CD14-positive monocyte (primary cell): ENCODE data around the gene FIBCD1. TPM values are rescaled to one million over a fixed set of nuclear protein-coding genes. Genes with fewer than 3 reads are reported as not detected.

ENCODE experiments used
- DNase-seq, 3 donors: peaks; one replicate each; pipeline ENCODE4 v3.0.0-alpha.2; 2011 to 2022
- H2AFZ ChIP-seq: 2 replicates; pipeline ENCODE4 v1.6.0; 2012; ENCODE audit warnings: mild to moderate bottlenecking, low read depth, low read length, inconsistent platforms; ENCODE audit not compliant: insufficient read depth, poor library complexity, severe bottlenecking
- H3K27ac ChIP-seq, 2 donors: 1 replicate in 1 of 2; 2 replicates in 1 of 2; pipeline ENCODE4 v1.5.1; 2012 to 2013; ENCODE audit warnings: low read length in 2 of 2, control low read depth in 1 of 2, inconsistent platforms in 1 of 2, low read depth in 1 of 2, mild to moderate bottlenecking in 1 of 2
- H3K27me3 ChIP-seq, 2 donors: one replicate each; pipeline versions ENCODE4 v1.6.0 to v1.6.1; 2011 to 2013; ENCODE audit warnings: low read length in 2 of 2; ENCODE audit not compliant: control insufficient read depth in 2 of 2, insufficient read depth in 2 of 2
- H3K36me3 ChIP-seq, 2 donors: replicated peaks in 1 of 2; 1 replicate in 1 of 2; 2 replicates in 1 of 2; pipeline versions ENCODE4 v1.5.1 to v1.6.1; 2012 to 2013; ENCODE audit warnings: low read length in 2 of 2, control low read depth in 1 of 2, inconsistent platforms in 1 of 2, mild to moderate bottlenecking in 1 of 2; ENCODE audit not compliant: insufficient read depth in 2 of 2, control insufficient read depth in 1 of 2
- H3K4me1 ChIP-seq, 2 donors: 1 replicate in 1 of 2; 2 replicates in 1 of 2; pipeline versions ENCODE4 v1.5.1 to v1.6.1; 2012 to 2013; ENCODE audit warnings: low read length in 2 of 2, control low read depth in 1 of 2, inconsistent platforms in 1 of 2, mild to moderate bottlenecking in 1 of 2, moderate library complexity in 1 of 2; ENCODE audit not compliant: insufficient read depth in 2 of 2, control insufficient read depth in 1 of 2
- H3K4me2 ChIP-seq: replicated peaks from 2 replicates; pipeline ENCODE3; 2012; ENCODE audit warnings: low read length, moderate library complexity, mild to moderate bottlenecking; ENCODE audit not compliant: poor library complexity, severe bottlenecking; ENCODE audit errors: extremely low read depth
- H3K4me3 ChIP-seq, 3 experiments: fragments of 200-600 bp in 1 of 3; sonication (generic) in 1 of 3; replicated peaks in 1 of 3; 1 replicate in 2 of 3; 2 replicates in 1 of 3; pipeline ENCODE4 v1.5.1; 2011 to 2013; ENCODE audit warnings: low read length in 3 of 3, mild to moderate bottlenecking in 3 of 3, control low read depth in 2 of 3, low read depth in 2 of 3, inconsistent platforms in 1 of 3, moderate library complexity in 1 of 3
- H3K79me2 ChIP-seq: 2 replicates; pipeline ENCODE4 v1.6.0; 2012; ENCODE audit warnings: mild to moderate bottlenecking, control low read depth, inconsistent platforms, low read length, moderate library complexity; ENCODE audit not compliant: insufficient read depth
- H3K9ac ChIP-seq: 2 replicates; pipeline ENCODE4 v1.6.0; 2017; ENCODE audit warnings: low read length, mild to moderate bottlenecking; ENCODE audit not compliant: insufficient read depth, poor library complexity, severe bottlenecking
- H3K9me3 ChIP-seq, 2 donors: replicated peaks in 1 of 2; 1 replicate in 1 of 2; 2 replicates in 1 of 2; pipeline versions ENCODE4 v1.5.1 to v1.6.1; 2012 to 2013; ENCODE audit warnings: low read length in 2 of 2, control low read depth in 1 of 2; ENCODE audit not compliant: control insufficient read depth in 1 of 2, insufficient read depth in 1 of 2
- H4K20me1 ChIP-seq: 2 replicates; pipeline ENCODE4 v1.6.0; 2012; ENCODE audit warnings: mild to moderate bottlenecking, low read length, control low read depth, moderate library complexity; ENCODE audit not compliant: insufficient read depth
- H3K27ac Mint-ChIP-seq, 7 donors: one replicate each; pipeline ENCODE4 v1.8.0; 2020; ENCODE audit warnings: mild to moderate bottlenecking in 7 of 7, mixed read lengths in 7 of 7, moderate library complexity in 6 of 7, inconsistent platforms in 2 of 7
- H3K27me3 Mint-ChIP-seq, 3 donors: one replicate each; pipeline ENCODE4 v1.8.0; 2021 to 2022; ENCODE audit warnings: low read depth in 3 of 3, mild to moderate bottlenecking in 3 of 3, mixed read lengths in 3 of 3, moderate library complexity in 3 of 3, inconsistent platforms in 1 of 3
- H3K36me3 Mint-ChIP-seq, 2 donors: one replicate each; pipeline ENCODE4 v1.8.0; 2020; ENCODE audit warnings: mixed read lengths in 2 of 2, inconsistent platforms in 1 of 2, mild to moderate bottlenecking in 1 of 2
- H3K4me1 Mint-ChIP-seq: one replicate; pipeline ENCODE4 v1.8.0; 2020; ENCODE audit warnings: mild to moderate bottlenecking, mixed read lengths
- H3K4me3 Mint-ChIP-seq, 2 donors: one replicate each; pipeline ENCODE4 v1.8.0; 2020; ENCODE audit warnings: mild to moderate bottlenecking in 2 of 2, mixed read lengths in 2 of 2, moderate library complexity in 1 of 2
- H3K9me3 Mint-ChIP-seq, 7 donors: one replicate each; pipeline ENCODE4 v1.8.0; 2020 to 2022; ENCODE audit warnings: mixed read lengths in 7 of 7, mild to moderate bottlenecking in 6 of 7, moderate library complexity in 6 of 7, inconsistent platforms in 2 of 7
- WGBS: methylation state at CpG from one replicate; pipeline ENCODE4 v1.1.5; 2013; ENCODE audit warnings: missing lambda C conversion rate; ENCODE audit not compliant: insufficient coverage; 5-methylcytosine and 5-hydroxymethylcytosine counted together
- intact Hi-C, 2 donors: fragments of 100-400 bp; cut with micrococcal nuclease; formaldehyde crosslinking; loops; one replicate each; pipeline versions ENCODE4 v1.15.0 to v1.15.1; 2023
- polyA plus RNA-seq, 3 donors: library from polyadenylated mRNA; depleted of rRNA in 1 of 3; unstranded in 2 of 3; stranded (reverse) in 1 of 3; fragments of 300-500 nt in 2 of 3; fragments of >200 nt in 1 of 3; fragmentation: Illumina TruSeq in 2 of 3; gene quantifications; 1 replicate in 2 of 3; 2 replicates in 1 of 3; pipeline ENCODE4 v1.2.3, GENCODE V29; 2012 to 2021
- TF ChIP-seq, protein P1 (sequence below): fragments of 200-600 bp; IDR thresholded peaks from one replicate; pipeline ENCODE4 v1.8.0; 2022; ENCODE audit warnings: antibody characterized with exemption, mild to moderate bottlenecking

The FIBCD1 gene
- polyA plus RNA-seq, 3 donors, result not detected

DNA sequence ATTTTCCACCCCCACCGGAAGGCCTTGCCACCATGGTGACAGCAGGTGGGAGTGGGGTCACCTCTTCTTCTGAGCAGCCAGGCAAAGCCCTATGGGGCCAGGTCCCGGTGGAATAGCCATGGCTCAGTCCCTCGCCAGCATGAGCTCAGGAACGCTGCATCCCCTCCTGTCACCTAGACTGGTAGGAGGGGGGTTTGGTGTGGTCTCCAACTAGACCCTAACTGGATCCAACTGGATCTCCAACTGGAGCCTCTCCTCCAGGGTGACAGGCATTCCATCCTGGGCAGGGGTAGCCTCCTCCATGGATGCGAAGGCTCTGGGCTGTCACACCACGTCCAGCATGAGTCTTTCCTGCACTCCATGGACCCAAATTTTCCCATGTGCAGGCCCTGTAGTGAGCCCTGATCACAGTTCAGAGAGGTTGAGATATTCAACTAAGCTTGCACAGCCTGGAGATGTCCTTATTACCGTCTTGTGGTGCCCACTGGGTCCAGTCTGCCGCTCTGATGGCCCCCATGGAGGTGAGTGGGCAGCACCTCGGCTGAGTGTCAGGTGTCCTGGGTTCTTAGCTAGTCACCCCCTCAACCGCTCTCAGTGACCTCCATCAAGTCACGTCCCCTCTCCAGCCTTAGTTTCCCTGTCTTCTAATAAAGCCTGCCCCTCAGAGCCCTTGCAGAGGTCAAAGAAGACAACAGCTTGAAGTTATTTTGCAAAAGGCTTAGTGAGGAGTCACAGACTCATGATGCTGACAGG lies 18.6 kb upstream of the FIBCD1 start:
- H2AFZ ChIP-seq, result no peak overlapping the region
- H3K9me3 ChIP-seq, result peaks cover 3 to 7% of the 10 kb centered on the region in 2 donors
- Mint-ChIP-seq H3K4me3 (no peak overlapping the region), H3K9me3 (peaks cover 0 to 13% (median 6%) of the 10 kb centered on the region in 7 donors), H3K27ac (no peak overlapping the region), H3K27me3 (peaks cover 0 to 8% (median 5%) of the 10 kb centered on the region in 3 donors), H3K36me3 (no peaks in the 10 kb centered on the region), H3K4me1 (no peaks in the 10 kb centered on the region)
- H4K20me1 ChIP-seq, result no peaks in the 10 kb centered on the region
- TF ChIP-seq, protein P1, sequence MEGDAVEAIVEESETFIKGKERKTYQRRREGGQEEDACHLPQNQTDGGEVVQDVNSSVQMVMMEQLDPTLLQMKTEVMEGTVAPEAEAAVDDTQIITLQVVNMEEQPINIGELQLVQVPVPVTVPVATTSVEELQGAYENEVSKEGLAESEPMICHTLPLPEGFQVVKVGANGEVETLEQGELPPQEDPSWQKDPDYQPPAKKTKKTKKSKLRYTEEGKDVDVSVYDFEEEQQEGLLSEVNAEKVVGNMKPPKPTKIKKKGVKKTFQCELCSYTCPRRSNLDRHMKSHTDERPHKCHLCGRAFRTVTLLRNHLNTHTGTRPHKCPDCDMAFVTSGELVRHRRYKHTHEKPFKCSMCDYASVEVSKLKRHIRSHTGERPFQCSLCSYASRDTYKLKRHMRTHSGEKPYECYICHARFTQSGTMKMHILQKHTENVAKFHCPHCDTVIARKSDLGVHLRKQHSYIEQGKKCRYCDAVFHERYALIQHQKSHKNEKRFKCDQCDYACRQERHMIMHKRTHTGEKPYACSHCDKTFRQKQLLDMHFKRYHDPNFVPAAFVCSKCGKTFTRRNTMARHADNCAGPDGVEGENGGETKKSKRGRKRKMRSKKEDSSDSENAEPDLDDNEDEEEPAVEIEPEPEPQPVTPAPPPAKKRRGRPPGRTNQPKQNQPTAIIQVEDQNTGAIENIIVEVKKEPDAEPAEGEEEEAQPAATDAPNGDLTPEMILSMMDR, result no peak
- WGBS, result 88% methylated on average over 7 of the region's 11 CpGs
- no peaks in the 10 kb centered on the region for H3K4me1 ChIP-seq
- no peak overlapping the region for H3K4me2 ChIP-seq
- intact Hi-C loops, result no loop called here
- no peaks in the 10 kb centered on the region for H3K27me3 ChIP-seq
- H3K79me2 ChIP-seq, result no peaks in the 10 kb centered on the region
- H3K27ac ChIP-seq, result no peak overlapping the region
- H3K36me3 ChIP-seq, result no peaks in the 10 kb centered on the region
- no peak for DNase-seq
- H3K9ac ChIP-seq, result no peak overlapping the region
- no peak overlapping the region for H3K4me3 ChIP-seq

DNA sequence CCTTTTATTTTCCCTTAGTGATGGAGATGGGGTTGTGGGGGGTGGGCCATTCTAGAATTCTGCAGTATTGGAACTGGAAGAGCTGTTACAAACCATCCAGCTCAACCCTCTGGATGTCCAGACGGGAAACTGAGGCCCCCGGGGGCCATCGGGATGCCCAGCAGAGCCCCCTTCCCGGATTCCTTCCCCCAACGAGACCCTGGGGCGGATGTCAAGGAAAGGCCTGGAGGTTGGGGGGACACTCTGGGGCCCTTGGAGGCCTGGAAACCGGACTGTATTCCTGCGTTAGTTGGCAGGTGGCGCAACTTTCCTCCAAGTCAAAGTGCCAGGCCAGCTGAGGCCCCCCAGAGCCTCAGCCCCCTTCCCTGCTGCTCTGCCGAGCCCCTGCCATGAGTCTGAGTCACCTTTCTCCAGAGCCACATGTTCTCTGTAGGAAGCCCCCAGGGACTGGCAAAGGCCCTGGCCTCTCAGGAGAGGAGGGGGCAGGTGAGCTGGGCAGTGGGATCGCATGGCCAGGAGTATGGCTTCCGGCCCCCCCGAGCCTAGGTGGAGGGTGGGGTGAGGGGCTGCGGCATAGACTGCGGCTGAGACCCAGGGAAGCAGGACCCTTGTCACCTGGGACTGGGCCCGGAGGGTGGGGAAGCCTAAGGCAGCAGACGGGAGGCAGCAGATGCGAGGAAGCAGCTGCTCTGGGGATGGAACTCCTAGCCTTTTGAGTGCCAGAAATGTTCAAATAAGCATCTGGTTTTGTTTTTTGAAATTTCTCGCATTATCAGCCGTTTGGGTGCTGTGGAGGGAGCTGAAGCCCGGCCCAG lies 17.8 kb upstream of the FIBCD1 start:
- Mint-ChIP-seq H3K27ac (no peak overlapping the region), H3K36me3 (no peaks in the 10 kb centered on the region), H3K4me3 (no peak overlapping the region), H3K9me3 (peaks cover 0 to 13% (median 6%) of the 10 kb centered on the region in 7 donors), H3K4me1 (no peaks in the 10 kb centered on the region), H3K27me3 (peaks cover 0 to 10% (median 7%) of the 10 kb centered on the region in 3 donors)
- intact Hi-C loops, result no loop called here
- Histone ChIP-seq H3K36me3 (no peaks in the 10 kb centered on the region), H3K4me2 (no peak overlapping the region), H3K4me3 (no peak overlapping the region), H3K9me3 (peaks cover 3 to 7% of the 10 kb centered on the region in 2 donors), H3K4me1 (no peaks in the 10 kb centered on the region), H3K27me3 (no peaks in the 10 kb centered on the region), H3K9ac (no peak overlapping the region), H3K27ac (no peak overlapping the region), H4K20me1 (no peaks in the 10 kb centered on the region), H3K79me2 (no peaks in the 10 kb centered on the region), H2AFZ (no peak overlapping the region)
- TF ChIP-seq, protein P1, result no peak
- DNase-seq, result no peak
- 87% methylated on average over 14 of the region's 21 CpGs for WGBS
